ENCODE results near the gene PHLPP2.

PHLPP2 gene

GRCh38 chr16:71669926-71670536, 54.5 kb downstream of the PHLPP2 start:
- no peak for DNase-seq

- no peak for DNase-seq
These were observed 57.4 kb downstream of the PHLPP2 start for GRCh38 chr16:71666928-71667707.

GRCh38 chr16:71666264-71666663, 58.2 kb downstream of the PHLPP2 start:
- DNase-seq, result no peak

- DNase-seq, result no peak
These were observed 65.0 kb downstream of the PHLPP2 start for GRCh38 chr16:71659471-71659870.

GRCh38 chr16:71658771-71659170, 65.7 kb downstream of the PHLPP2 start:
- DNase-seq, result no peak

GRCh38 chr16:71649704-71650103, 74.8 kb downstream of the PHLPP2 start:
- DNase-seq, result no peak

- DNase-seq, result no peak
These were observed 75.6 kb downstream of the PHLPP2 start for GRCh38 chr16:71648921-71649320.

- DNase-seq, result no peak
These were observed 76.3 kb downstream of the PHLPP2 start for GRCh38 chr16:71648162-71648561.

- DNase-seq, result no peak
These were observed 77.1 kb downstream of the PHLPP2 start for GRCh38 chr16:71647391-71647790.

GRCh38 chr16:71645450-71645849, 79.1 kb downstream of the PHLPP2 start:
- no peak for DNase-seq

- no peak for DNase-seq
These were observed 87.1 kb downstream of the PHLPP2 start for GRCh38 chr16:71637398-71637797.

GRCh38 chr16:71635632-71636031, 88.9 kb downstream of the PHLPP2 start:
- DNase-seq, result no peak

GRCh38 chr16:71631776-71632175, 92.7 kb downstream of the PHLPP2 start:
- no peak for DNase-seq

- DNase-seq, result no peak
These were observed 93.7 kb downstream of the PHLPP2 start for GRCh38 chr16:71630808-71631207.

- DNase-seq, result no peak
These were observed 95.1 kb downstream of the PHLPP2 start for GRCh38 chr16:71629278-71630016.

GRCh38 chr16:71628810-71629209, 95.7 kb downstream of the PHLPP2 start:
- no peak for DNase-seq

GRCh38 chr16:71627731-71628181, 96.7 kb downstream of the PHLPP2 start:
- DNase-seq, result no peak

- DNase-seq, result no peak
These were observed 97.7 kb downstream of the PHLPP2 start for GRCh38 chr16:71626858-71627213.

- no peak for DNase-seq
These were observed 98.3 kb downstream of the PHLPP2 start, which contains the start of gene MARVELD3 for GRCh38 chr16:71626018-71626857. Gene MARVELD3, plus strand, starts transcription at chr16:71626184. Its CDS starts 46 bp downstream, at chr16:71626230.

- DNase-seq, result no peak
These were observed 99.2 kb downstream of the PHLPP2 start for GRCh38 chr16:71625113-71625850.

- DNase-seq, result no peak
These were observed 100.9 kb downstream of the PHLPP2 start for GRCh38 chr16:71623597-71623996.

GRCh38 chr16:71622088-71622487, 102.4 kb downstream of the PHLPP2 start:
- no peak for DNase-seq
